H1 (cell line): ENCODE measurements around the gene ANK2. TPM values are rescaled to one million over a fixed set of nuclear protein-coding genes. Genes with fewer than 3 reads are reported as not detected.

ENCODE experiments used
- CTCF ChIA-PET: fragments of 300-600 bp; sonication (Branson Sonifier 250); formaldehyde crosslinking; loops from one replicate; lab custom pipeline; 2021; ENCODE audit not compliant: partially characterized antibody; lab: Charles Lee
- POLR2A ChIA-PET: fragments of 300-600 bp; sonication (Branson Sonifier 250); formaldehyde crosslinking; loops from one replicate; lab custom pipeline; 2021; ENCODE audit warnings: inconsistent platforms; ENCODE audit not compliant: partially characterized antibody; lab: Charles Lee
- DNase-seq, 2 experiments: peaks; one replicate each; pipeline versions ENCODE4 v3.0.0 to v3.0.0-alpha.2; 2010 to 2022; ENCODE audit warnings: low spot score in 2 of 2, low read depth in 1 of 2, mixed read lengths in 1 of 2
- FAIRE-seq: peaks from 2 replicates; lab custom pipeline; 2011; peaks lifted over from hg19 to GRCh38; lab: Jason Lieb, UNC
- H2AFZ ChIP-seq: 2 replicates; pipeline ENCODE4 v1.8.1; 2012; ENCODE audit warnings: low read length, inconsistent platforms
- H2AK5ac ChIP-seq: 2 replicates; pipeline ENCODE4 v1.6.1; 2013; ENCODE audit warnings: low read depth, low read length
- H2BK120ac ChIP-seq: replicated peaks from 2 replicates; pipeline ENCODE3; 2013; ENCODE audit warnings: low read depth, low read length, inconsistent platforms
- H2BK12ac ChIP-seq: 2 replicates; pipeline ENCODE4 v1.6.1; 2013; ENCODE audit warnings: low read depth, low read length
- H2BK15ac ChIP-seq: 2 replicates; pipeline ENCODE4 v1.6.1; 2013; ENCODE audit warnings: low read length
- H2BK20ac ChIP-seq: 2 replicates; pipeline ENCODE4 v1.6.1; 2013; ENCODE audit warnings: low read length
- H2BK5ac ChIP-seq: 2 replicates; pipeline ENCODE4 v1.6.1; 2013; ENCODE audit warnings: low read depth, low read length
- H3K14ac ChIP-seq: 2 replicates; pipeline ENCODE4 v1.6.1; 2013; ENCODE audit warnings: inconsistent platforms; ENCODE audit not compliant: insufficient read length
- H3K18ac ChIP-seq: 2 replicates; pipeline ENCODE4 v1.6.1; 2013; ENCODE audit warnings: low read length; ENCODE audit errors: extremely low read depth
- H3K23ac ChIP-seq: 2 replicates; pipeline ENCODE4 v1.6.1; 2013; ENCODE audit warnings: inconsistent platforms; ENCODE audit not compliant: insufficient read length
- H3K23me2 ChIP-seq: 2 replicates; pipeline ENCODE4 v1.6.1; 2013; ENCODE audit warnings: low read depth, low read length
- H3K27ac ChIP-seq: 2 replicates; pipeline ENCODE4 v1.6.1; 2011; ENCODE audit warnings: low read depth, low read length, inconsistent platforms
- H3K27me3 ChIP-seq, 4 experiments: replicated peaks in 1 of 4; 1 replicate in 1 of 4; 2 replicates in 3 of 4; pipeline versions ENCODE4 v1.6.1 to v1.8.1; 2011 to 2013; ENCODE audit warnings: low read length in 3 of 4, mild to moderate bottlenecking in 3 of 4, inconsistent platforms in 2 of 4, mixed read lengths in 2 of 4, moderate library complexity in 1 of 4; ENCODE audit not compliant: control insufficient read depth in 3 of 4, insufficient read depth in 3 of 4; ENCODE audit errors: extremely low read depth in 1 of 4
- H3K36me3 ChIP-seq, 4 experiments: 2 replicates each; pipeline versions ENCODE4 v1.6.1 to v1.8.1; 2011 to 2013; ENCODE audit warnings: mild to moderate bottlenecking in 4 of 4, low read length in 3 of 4, moderate library complexity in 2 of 4, control low read depth in 1 of 4, inconsistent platforms in 1 of 4; ENCODE audit not compliant: insufficient read depth in 4 of 4, control insufficient read depth in 2 of 4
- H3K4ac ChIP-seq: replicated peaks from 2 replicates; pipeline ENCODE3; 2013; ENCODE audit warnings: low read length, low read depth, mixed read lengths, inconsistent platforms; ENCODE audit not compliant: insufficient read length
- H3K4me1 ChIP-seq, 4 experiments: replicated peaks in 1 of 4; 1 replicate in 1 of 4; 2 replicates in 3 of 4; pipeline versions ENCODE4 v1.6.1 to v1.8.1; 2011 to 2013; ENCODE audit warnings: low read length in 3 of 4, inconsistent platforms in 2 of 4, mixed read lengths in 1 of 4; ENCODE audit not compliant: insufficient read depth in 4 of 4, control insufficient read depth in 3 of 4
- H3K4me2 ChIP-seq, 2 experiments: 2 replicates each; pipeline versions ENCODE4 v1.6.1 to v1.8.1; 2011 to 2013; ENCODE audit warnings: low read depth in 2 of 2, low read length in 2 of 2, control low read depth in 1 of 2, inconsistent platforms in 1 of 2, mild to moderate bottlenecking in 1 of 2; ENCODE audit not compliant: insufficient read depth in 1 of 2
- H3K4me3 ChIP-seq, 4 experiments: fragments of 200-600, 300-600 bp in 1 of 4; sonication (generic), shearing (Covaris generic), sonication (Bioruptor Twin) in 1 of 4; 2 replicates each; pipeline versions ENCODE4 v1.5.1 to v1.8.1; 2011 to 2016; ENCODE audit warnings: low read length in 4 of 4, low read depth in 3 of 4, control low read depth in 2 of 4, inconsistent platforms in 2 of 4, mild to moderate bottlenecking in 2 of 4, mixed read lengths in 1 of 4, moderate library complexity in 1 of 4; ENCODE audit not compliant: insufficient read depth in 2 of 4; ENCODE audit errors: extremely low read depth in 1 of 4
- H3K56ac ChIP-seq: replicated peaks from 2 replicates; pipeline ENCODE3; 2013; ENCODE audit warnings: low read depth, mild to moderate bottlenecking, mixed read lengths, low read length, inconsistent platforms; ENCODE audit not compliant: insufficient read length
- H3K79me1 ChIP-seq: 2 replicates; pipeline ENCODE4 v1.6.1; 2013; ENCODE audit warnings: low read depth, low read length, control low read depth
- H3K79me2 ChIP-seq, 2 experiments: 2 replicates each; pipeline versions ENCODE4 v1.6.1 to v1.8.1; 2012 to 2013; ENCODE audit warnings: low read length in 2 of 2, mild to moderate bottlenecking in 2 of 2, inconsistent platforms in 1 of 2; ENCODE audit not compliant: insufficient read depth in 2 of 2, control insufficient read depth in 1 of 2
- H3K9ac ChIP-seq, 4 experiments: replicated peaks in 1 of 4; 1 replicate in 1 of 4; 2 replicates in 3 of 4; pipeline versions ENCODE4 v1.6.1 to v1.8.1; 2011 to 2013; ENCODE audit warnings: low read depth in 3 of 4, low read length in 3 of 4, control low read depth in 2 of 4, mild to moderate bottlenecking in 2 of 4, moderate library complexity in 2 of 4, inconsistent platforms in 1 of 4; ENCODE audit errors: extremely low read depth in 1 of 4
- H3K9me3 ChIP-seq, 2 experiments: 2 replicates each; pipeline versions ENCODE4 v1.6.1 to v1.8.1; 2012 to 2013; ENCODE audit warnings: mild to moderate bottlenecking in 2 of 2, moderate library complexity in 2 of 2, control low read depth in 1 of 2, inconsistent platforms in 1 of 2, low read depth in 1 of 2, low read length in 1 of 2, mixed read lengths in 1 of 2; ENCODE audit not compliant: insufficient read depth in 2 of 2
- H4K20me1 ChIP-seq, 2 experiments: replicated peaks in 1 of 2; 2 replicates each; pipeline versions ENCODE3 to v1.8.1; 2011 to 2013; ENCODE audit warnings: inconsistent platforms in 2 of 2, low read length in 2 of 2, mild to moderate bottlenecking in 1 of 2; ENCODE audit not compliant: insufficient read depth in 2 of 2, control insufficient read depth in 1 of 2
- H4K5ac ChIP-seq: 2 replicates; pipeline ENCODE4 v1.6.1; 2013; ENCODE audit warnings: low read length, low read depth, mixed read lengths, inconsistent platforms; ENCODE audit not compliant: insufficient read length
- H4K8ac ChIP-seq: 2 replicates; pipeline ENCODE4 v1.8.0; 2013; ENCODE audit warnings: mild to moderate bottlenecking, moderate library complexity, low read length, inconsistent platforms; ENCODE audit not compliant: insufficient read depth; ENCODE audit errors: extremely low read depth
- H4K91ac ChIP-seq: replicated peaks from 2 replicates; pipeline ENCODE3; 2013; ENCODE audit warnings: low read length, mixed read lengths, inconsistent platforms; ENCODE audit not compliant: insufficient read length
- BRCA1 ChIP-seq: IDR thresholded peaks from 2 replicates; pipeline ENCODE4 v1.6.1; 2012; ENCODE audit warnings: low read depth, low read length, improper control_type of control experiment
- CEBPB ChIP-seq: IDR thresholded peaks from 2 replicates; pipeline ENCODE4 v1.6.1; 2012; ENCODE audit warnings: low read depth, low read length
- CTCF ChIP-seq, 3 experiments: IDR thresholded peaks; 1 replicate in 2 of 3; 2 replicates in 1 of 3; pipeline versions ENCODE4 v1.5.1 to v1.6.1; 2011; ENCODE audit warnings: low read length in 3 of 3, mild to moderate bottlenecking in 3 of 3, inconsistent platforms in 2 of 3, low read depth in 1 of 3, moderate library complexity in 1 of 3; ENCODE audit not compliant: insufficient read depth in 1 of 3; ENCODE audit errors: control extremely low read depth in 1 of 3
- GTF2F1 ChIP-seq: IDR thresholded peaks from 2 replicates; pipeline ENCODE4 v1.6.1; 2012; ENCODE audit warnings: low read depth, low read length, improper control_type of control experiment, borderline replicate concordance
- JUN ChIP-seq: IDR thresholded peaks from 2 replicates; pipeline ENCODE4 v1.6.1; 2011; ENCODE audit warnings: low read depth, mild to moderate bottlenecking, improper control_type of control experiment, low read length
- JUND ChIP-seq: IDR thresholded peaks from 2 replicates; pipeline ENCODE4 v1.6.1; 2011; ENCODE audit warnings: mild to moderate bottlenecking, improper control_type of control experiment, low read length
- MAX ChIP-seq: IDR thresholded peaks from 2 replicates; pipeline ENCODE4 v1.6.1; 2012; ENCODE audit warnings: inconsistent platforms
- NRF1 ChIP-seq: IDR thresholded peaks from 2 replicates; pipeline ENCODE4 v1.6.1; 2011; ENCODE audit warnings: mild to moderate bottlenecking, low read depth, low read length, improper control_type of control experiment
- RAD21 ChIP-seq, 2 experiments: IDR thresholded peaks in 1 of 2; conservative IDR thresholded peaks in 1 of 2; 2 replicates each; pipeline ENCODE4 v1.6.1; 2011; ENCODE audit warnings: low read depth in 2 of 2, low read length in 2 of 2, improper control_type of control experiment in 1 of 2, inconsistent platforms in 1 of 2, mild to moderate bottlenecking in 1 of 2, moderate library complexity in 1 of 2
- SIX5 ChIP-seq: IDR thresholded peaks from 2 replicates; pipeline ENCODE4 v1.6.1; 2011; ENCODE audit warnings: mild to moderate bottlenecking, low read depth, low read length
- TCF12 ChIP-seq: IDR thresholded peaks from 2 replicates; pipeline ENCODE4 v1.6.1; 2011; ENCODE audit warnings: low read depth, mild to moderate bottlenecking, low read length
- TEAD4 ChIP-seq: IDR thresholded peaks from 2 replicates; pipeline ENCODE4 v1.6.1; 2012; ENCODE audit warnings: low read depth, low read length, inconsistent platforms, mixed read lengths
- WGBS, 2 experiments: shearing (Covaris generic) in 1 of 2; methylation state at CpG; one replicate each; pipeline versions ENCODE4 v1.1.6 to v1.1.7; 2013 to 2015; ENCODE audit warnings: low lambda C conversion rate in 2 of 2, mixed read lengths in 2 of 2, inconsistent platforms in 1 of 2, low coverage in 1 of 2, missing lambda C conversion rate in 1 of 2; ENCODE audit not compliant: insufficient replicate concordance in 2 of 2, insufficient coverage in 1 of 2, insufficient read length in 1 of 2; ENCODE audit errors: extremely low coverage in 1 of 2, missing lambda C conversion rate in 1 of 2; 5-methylcytosine and 5-hydroxymethylcytosine counted together
- polyA plus RNA-seq, 7 experiments: library from polyadenylated mRNA; depleted of rRNA in 3 of 7; stranded (reverse) in 5 of 7; unstranded in 2 of 7; fragments of >200 nt in 5 of 7; fragments of 200-250 nt in 2 of 7; gene quantifications; 1 replicate in 5 of 7; 2 replicates in 1 of 7; 4 replicates in 1 of 7; pipeline versions ENCODE4 v1.2.1 to v1.2.3, GENCODE V29; 2011 to 2013; ENCODE audit warnings: missing spikeins in 2 of 7, mixed read lengths in 2 of 7
- total RNA-seq: library from RNA; stranded (reverse); fragmentation: NEBNext Ultra II Directional; extraction: Animal tissue kit (Norgen Biotek cat#: 25700); gene quantifications from 2 replicates; pipeline ENCODE4 v1.2.1, GENCODE V29; 2021

Gene ANK2
- total and polyA plus RNA-seq, 2 of the 8 experiments (the other 6 are each of a cell fraction or from before 2014, with no cell fraction given): 14.2 to 35.1 TPM

- H3K23ac ChIP-seq: no peak overlapping the region
- H4K91ac ChIP-seq: no peak overlapping the region
- no peaks in the 10 kb centered on the region for H4K20me1 ChIP-seq
- H2BK120ac ChIP-seq: no peak overlapping the region
- no peaks in the 10 kb centered on the region for H3K23me2 ChIP-seq
- H3K36me3 ChIP-seq: no peaks in the 10 kb centered on the region
- H3K4me1 ChIP-seq: no peaks in the 10 kb centered on the region
- ChIA-PET POLR2A (no interaction called here), CTCF (interaction anchor here (0.7 to 2.7 kb wide), 25 partner anchors 9 to 563 kb away, joined by 3 to 12 read pairs (median 4); partner anchors contain the start of gene ANK2)
- H3K4ac ChIP-seq: no peak overlapping the region
- no peak overlapping the region for H3K9ac ChIP-seq
- H2AFZ ChIP-seq: no peak overlapping the region
- H3K79me2 ChIP-seq: no peaks in the 10 kb centered on the region
- no peak overlapping the region for H2BK12ac ChIP-seq
- no peak overlapping the region for H3K18ac ChIP-seq
- H2BK20ac ChIP-seq: no peak overlapping the region
- no peak overlapping the region for H2BK5ac ChIP-seq
- H3K9me3 ChIP-seq: no peaks in the 10 kb centered on the region
- no peak overlapping the region for H2AK5ac ChIP-seq
- H3K4me2 ChIP-seq: no peak overlapping the region
- H3K27ac ChIP-seq: no peak overlapping the region
- H3K79me1 ChIP-seq: no peaks in the 10 kb centered on the region; the same call in 1 of the 2 replicates
- no peak for DNase-seq
- 92% methylated on average over 5 of the region's 5 CpGs; no CpG with 5 or more reads in 1 of the 2 experiments for WGBS, 2 experiments
- H3K27me3 ChIP-seq: no peaks in the 10 kb centered on the region
- H4K8ac ChIP-seq: no peak overlapping the region
- FAIRE-seq: no peak
- H2BK15ac ChIP-seq: no peak overlapping the region
- H4K5ac ChIP-seq: no peak overlapping the region
- no peak overlapping the region for H3K4me3 ChIP-seq
- H3K14ac ChIP-seq: no peak overlapping the region
- no peak overlapping the region for H3K56ac ChIP-seq
- TF ChIP-seq CEBPB: no peak
- no peak for TF ChIP-seq RAD21 (IDR thresholded peaks at IDR 0.05 in 1 of 2, conservative IDR thresholded peaks at IDR 0.05 in 1 of 2; ENCODE audit: low read depth in 2 of 2, low read length in 2 of 2)
- no peak for TF ChIP-seq NRF1
- no peak for TF ChIP-seq BRCA1
- TF ChIP-seq MAX: no peak
- TF ChIP-seq TCF12: no peak
- no peak for TF ChIP-seq SIX5
- TF ChIP-seq JUN: no peak
- no peak for TF ChIP-seq TEAD4
- TF ChIP-seq JUND: no peak
- no peak for TF ChIP-seq GTF2F1
- TF ChIP-seq CTCF (IDR thresholded peaks at IDR 0.05; ENCODE audit: control extremely low read depth in 1 of 3, insufficient read depth in 1 of 3, low read depth in 1 of 3, low read length in 3 of 3): no peak
Measured at GRCh38 chr4:113094331-113094730, 44.9 kb downstream of the ANK2 start.
